Mononuclear cell (primary cell): ENCODE measurements around the gene HPD. TPM values are rescaled to one million over a fixed set of nuclear protein-coding genes. Genes with fewer than 3 reads are reported as not detected.

Experiments
- H3K27me3 ChIP-seq: 2 replicates; pipeline ENCODE4 v1.6.0; 2011; ENCODE audit warnings: low read length, control low read depth; ENCODE audit not compliant: insufficient read depth
- H3K4me1 ChIP-seq: 2 replicates; pipeline ENCODE4 v1.5.1; 2011; ENCODE audit warnings: mild to moderate bottlenecking, low read length, control low read depth; ENCODE audit not compliant: insufficient read depth
- H3K4me3 ChIP-seq: 2 replicates; pipeline ENCODE4 v1.5.1; 2011; ENCODE audit warnings: mild to moderate bottlenecking, low read length, moderate library complexity
- H3K9me3 ChIP-seq: 2 replicates; pipeline ENCODE4 v1.5.1; 2011; ENCODE audit warnings: low read depth, mild to moderate bottlenecking, control low read depth, low read length
- total RNA-seq: library from RNA; depleted of rRNA; stranded (reverse); fragments of >200 nt; gene quantifications from one replicate; pipeline ENCODE4 v1.2.3, GENCODE V29; 2012

The HPD gene
- total RNA-seq, 1 donor, result not detected

GRCh38 chr12:121812320-121812871 is 46.3 kb downstream of the HPD start:
- Histone ChIP-seq H3K4me1 (peaks cover 52% of the 10 kb centered on the region), H3K9me3 (no peaks in the 10 kb centered on the region), H3K4me3 (peak overlapping the region; percentile 57)

DNA sequence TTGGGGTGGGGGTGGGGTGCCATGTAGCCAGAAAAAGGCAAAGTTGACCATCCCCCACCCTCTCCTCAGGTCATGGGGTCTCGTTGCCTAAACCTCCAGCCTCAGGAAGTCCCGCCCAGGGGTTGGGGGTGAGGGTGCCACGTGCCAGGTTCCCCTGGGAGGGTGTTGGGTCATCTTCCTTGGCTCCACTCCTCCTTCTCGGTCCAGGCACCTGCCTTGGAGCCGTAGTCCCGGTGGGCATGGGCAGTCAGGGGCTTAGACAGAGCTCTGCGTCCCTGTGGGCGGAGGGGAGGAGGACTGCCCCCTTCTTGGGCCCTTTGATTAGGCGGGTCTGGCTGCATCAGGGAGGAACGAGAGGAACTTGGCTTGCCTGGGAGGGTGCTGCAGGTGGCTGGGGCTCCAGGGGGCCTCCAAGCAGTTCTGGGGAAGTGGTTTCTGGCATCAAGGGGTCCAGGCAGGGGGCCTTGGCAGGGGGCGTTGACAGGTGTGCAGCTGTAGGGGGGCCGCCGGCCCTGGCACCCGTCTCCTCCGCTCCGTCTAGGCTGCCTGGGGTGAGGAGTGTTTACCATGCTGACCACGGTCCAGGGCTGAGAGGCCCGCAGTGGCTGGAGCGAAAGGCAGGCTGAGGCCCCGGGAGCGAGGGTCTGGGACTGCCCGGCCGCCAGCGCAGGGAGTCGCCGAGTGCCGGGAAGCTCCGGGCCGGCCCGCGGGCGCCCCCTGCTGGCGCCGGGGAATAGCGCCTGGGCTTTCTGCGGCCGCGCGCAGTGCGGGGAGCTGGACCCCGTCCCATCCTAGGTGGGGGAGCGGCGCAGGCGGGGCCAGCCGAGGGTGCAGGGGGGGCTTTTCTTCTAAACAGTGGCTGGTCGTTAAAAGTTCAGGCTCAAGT is 47.0 kb downstream of the HPD start:
- Histone ChIP-seq H3K27me3 (no peaks in the 10 kb centered on the region), H3K9me3 (no peaks in the 10 kb centered on the region), H3K4me3 (peak overlapping the region; percentile 57), H3K4me1 (peaks cover 59% of the 10 kb centered on the region)

More at GRCh38 chr12:121812320-121812871, 46.3 kb downstream of the HPD start:
- no peaks in the 10 kb centered on the region for H3K27me3 ChIP-seq

DNA sequence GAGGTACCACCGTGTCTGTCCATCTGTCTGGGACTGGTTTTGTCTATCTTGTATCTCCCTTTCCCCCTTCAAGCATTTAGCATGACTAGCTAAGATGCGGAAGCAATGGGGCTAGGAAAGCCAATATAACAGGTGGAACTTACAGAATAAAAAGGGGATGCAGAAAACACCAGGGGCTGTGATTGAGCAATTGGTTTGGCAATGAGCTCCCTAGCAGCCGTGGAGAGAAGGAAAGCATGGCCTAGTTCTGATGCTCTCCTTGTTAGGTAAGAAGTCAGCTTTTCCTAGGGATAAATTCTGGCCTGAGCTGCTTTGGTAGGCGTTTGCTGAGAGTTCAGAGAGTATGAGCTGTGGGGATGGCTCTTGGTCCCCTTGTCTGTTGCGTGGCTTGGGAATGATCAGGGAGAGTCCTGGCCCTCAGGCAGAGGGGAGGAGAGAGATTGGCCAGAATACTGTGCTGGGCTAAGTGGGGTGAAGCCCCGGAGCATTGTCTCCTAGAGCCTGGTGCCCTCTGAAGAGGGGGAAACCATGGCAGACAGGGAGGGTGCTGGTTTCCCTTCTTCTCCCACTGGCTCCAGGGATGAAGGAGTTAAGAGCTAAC is 47.7 kb downstream of the HPD start:
- Histone ChIP-seq H3K4me1 (peaks cover 67% of the 10 kb centered on the region), H3K27me3 (no peaks in the 10 kb centered on the region), H3K9me3 (no peaks in the 10 kb centered on the region), H3K4me3 (no peak overlapping the region)

DNA sequence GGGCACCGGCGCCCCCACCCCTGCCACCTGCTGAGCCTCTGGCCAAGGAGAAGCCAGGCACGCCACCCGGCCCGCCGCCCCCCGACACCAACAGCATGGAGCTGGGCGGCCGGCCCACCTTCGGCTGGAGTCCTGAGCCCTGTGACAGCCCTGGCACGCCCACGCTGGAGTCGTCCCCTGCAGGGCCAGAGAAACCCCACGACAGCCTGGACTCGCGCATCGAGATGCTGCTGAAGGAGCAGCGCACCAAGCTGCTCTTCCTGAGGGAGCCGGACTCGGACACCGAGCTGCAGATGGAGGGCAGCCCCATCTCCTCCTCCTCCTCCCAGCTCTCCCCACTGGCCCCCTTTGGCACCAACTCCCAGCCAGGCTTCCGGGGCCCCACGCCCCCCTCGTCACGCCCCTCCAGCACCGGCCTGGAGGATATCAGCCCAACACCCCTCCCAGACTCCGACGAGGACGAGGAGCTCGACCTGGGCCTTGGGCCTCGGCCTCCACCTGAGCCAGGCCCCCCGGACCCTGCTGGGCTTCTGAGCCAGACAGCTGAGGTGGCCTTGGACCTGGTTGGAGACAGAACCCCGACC is 48.3 kb downstream of the HPD start:
- peaks cover 73% of the 10 kb centered on the region for H3K4me1 ChIP-seq
- H3K4me3 ChIP-seq, result no peak overlapping the region
- H3K27me3 ChIP-seq, result no peaks in the 10 kb centered on the region
- no peaks in the 10 kb centered on the region for H3K9me3 ChIP-seq

DNA sequence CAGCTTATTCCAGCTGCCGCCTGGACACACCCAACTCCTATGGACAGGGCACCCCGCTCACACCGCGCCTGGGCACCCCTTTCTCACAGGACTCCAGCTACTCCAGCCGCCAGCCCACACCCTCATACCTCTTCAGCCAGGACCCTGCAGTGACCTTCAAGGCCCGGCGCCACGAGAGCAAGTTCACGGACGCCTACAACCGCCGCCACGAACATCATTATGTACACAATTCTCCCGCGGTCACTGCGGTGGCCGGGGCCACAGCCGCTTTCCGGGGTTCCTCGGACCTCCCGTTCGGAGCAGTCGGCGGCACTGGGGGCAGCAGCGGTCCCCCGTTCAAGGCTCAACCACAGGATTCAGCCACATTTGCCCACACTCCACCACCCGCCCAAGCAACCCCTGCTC is 48.9 kb downstream of the HPD start:
- H3K4me1 ChIP-seq, result peaks cover 74% of the 10 kb centered on the region
- no peak overlapping the region for H3K4me3 ChIP-seq
- no peaks in the 10 kb centered on the region for H3K9me3 ChIP-seq
- no peaks in the 10 kb centered on the region for H3K27me3 ChIP-seq

DNA sequence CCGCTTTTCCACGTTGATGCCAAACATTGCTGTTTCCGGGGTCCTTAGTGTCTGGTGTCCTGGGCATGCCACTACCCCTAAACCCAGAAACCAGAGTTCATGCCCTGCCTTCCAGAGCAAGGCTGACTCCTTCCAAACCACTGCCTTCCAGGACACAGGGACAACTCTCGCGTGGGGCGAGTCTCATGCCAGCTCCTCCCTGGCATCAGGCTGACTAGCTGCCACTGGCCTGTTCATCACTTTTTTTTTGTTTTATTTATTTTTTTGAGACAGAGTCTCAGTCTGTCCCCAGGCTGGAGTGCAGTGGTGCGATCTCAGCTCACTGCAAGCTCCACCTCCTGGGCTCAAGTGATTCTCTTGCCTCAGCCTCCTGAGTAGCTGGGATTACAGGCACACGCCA is 50.0 kb downstream of the HPD start:
- H3K27me3 ChIP-seq, result no peaks in the 10 kb centered on the region
- peaks cover 70% of the 10 kb centered on the region for H3K4me1 ChIP-seq
- H3K9me3 ChIP-seq, result no peaks in the 10 kb centered on the region
- no peak overlapping the region for H3K4me3 ChIP-seq

DNA sequence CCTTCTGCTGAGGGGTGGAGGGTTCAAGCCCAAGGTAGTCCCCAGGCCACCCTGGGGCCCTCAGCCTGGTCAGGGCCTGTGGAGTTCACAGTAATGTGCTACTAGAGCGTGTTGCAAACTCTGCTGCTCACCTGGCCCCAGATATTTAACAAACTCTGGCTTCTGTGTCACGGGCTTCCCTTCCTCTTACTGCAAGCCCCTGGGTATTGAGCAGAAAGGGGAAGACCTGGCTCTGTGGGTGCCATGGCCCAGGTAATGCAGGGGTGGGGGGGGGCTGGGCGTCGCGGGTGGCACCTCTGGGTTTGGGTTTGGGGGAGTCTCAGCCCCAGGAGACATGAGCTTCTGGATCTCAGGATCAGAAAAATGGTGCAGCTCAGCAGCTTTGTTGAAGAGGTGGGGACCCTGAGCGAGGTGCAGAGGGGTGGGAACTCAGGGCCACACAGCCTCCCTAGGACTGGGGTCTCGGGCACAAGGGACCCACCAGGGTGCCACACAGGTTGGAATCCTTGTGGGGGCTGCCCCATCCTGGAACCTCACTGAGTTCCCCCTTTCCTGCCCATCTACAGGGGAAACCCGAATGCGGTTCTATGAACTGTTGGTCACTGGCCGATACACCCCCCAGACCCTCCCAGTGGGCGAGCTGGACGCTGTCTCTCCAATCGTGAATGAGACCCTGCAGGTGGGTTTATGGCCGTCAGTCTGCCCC is 50.9 kb downstream of the HPD start:
- H3K4me1 ChIP-seq, result peaks cover 62% of the 10 kb centered on the region
- H3K4me3 ChIP-seq, result no peak overlapping the region
- H3K9me3 ChIP-seq, result no peaks in the 10 kb centered on the region
- H3K27me3 ChIP-seq, result no peaks in the 10 kb centered on the region

DNA sequence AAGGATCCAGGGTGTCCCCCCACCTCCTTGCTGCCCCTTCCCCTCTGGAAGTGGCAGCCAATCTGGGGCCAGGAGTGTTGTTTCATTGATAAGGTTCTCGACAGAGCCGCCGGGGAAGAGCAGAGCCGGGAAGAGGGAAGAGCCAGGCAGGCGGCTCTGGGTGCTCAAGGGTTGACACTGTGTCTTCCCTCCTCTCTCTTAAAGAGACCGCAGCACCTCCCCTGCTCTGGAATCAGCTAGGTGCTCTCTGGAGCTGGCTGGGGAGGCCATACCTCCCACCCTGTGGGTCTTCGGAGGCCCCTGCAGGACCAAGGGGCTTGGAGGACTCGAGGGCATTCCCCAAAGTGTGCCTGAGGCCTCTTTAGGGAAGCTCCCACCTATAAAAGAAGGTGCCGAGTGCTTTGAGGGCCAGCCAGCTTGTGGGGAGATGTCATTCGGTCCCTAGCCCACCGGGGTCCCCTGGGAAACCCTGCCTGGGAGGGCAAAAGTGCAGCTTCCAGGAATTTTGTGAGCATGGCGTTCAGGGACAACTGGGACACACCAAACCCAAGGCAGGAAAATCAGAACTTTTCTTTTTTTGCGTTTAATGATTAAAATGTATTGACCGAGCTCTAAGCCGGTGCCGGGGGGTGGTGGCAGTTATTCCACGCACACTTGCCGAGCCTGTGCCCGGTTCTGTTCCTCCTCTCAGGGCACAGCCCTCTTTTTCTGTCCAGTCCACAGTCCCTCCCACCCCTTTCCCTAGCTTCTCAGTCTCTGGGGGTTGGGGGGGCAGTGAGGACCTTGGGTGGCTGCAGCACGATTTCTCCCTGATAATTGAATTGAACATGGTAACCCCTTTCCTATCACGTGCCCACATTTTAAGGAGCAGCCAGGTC is 51.9 kb downstream of the HPD start:
- Histone ChIP-seq H3K27me3 (no peaks in the 10 kb centered on the region), H3K4me3 (peak overlapping the region; percentile 98), H3K9me3 (no peaks in the 10 kb centered on the region), H3K4me1 (peaks cover 52% of the 10 kb centered on the region)

DNA sequence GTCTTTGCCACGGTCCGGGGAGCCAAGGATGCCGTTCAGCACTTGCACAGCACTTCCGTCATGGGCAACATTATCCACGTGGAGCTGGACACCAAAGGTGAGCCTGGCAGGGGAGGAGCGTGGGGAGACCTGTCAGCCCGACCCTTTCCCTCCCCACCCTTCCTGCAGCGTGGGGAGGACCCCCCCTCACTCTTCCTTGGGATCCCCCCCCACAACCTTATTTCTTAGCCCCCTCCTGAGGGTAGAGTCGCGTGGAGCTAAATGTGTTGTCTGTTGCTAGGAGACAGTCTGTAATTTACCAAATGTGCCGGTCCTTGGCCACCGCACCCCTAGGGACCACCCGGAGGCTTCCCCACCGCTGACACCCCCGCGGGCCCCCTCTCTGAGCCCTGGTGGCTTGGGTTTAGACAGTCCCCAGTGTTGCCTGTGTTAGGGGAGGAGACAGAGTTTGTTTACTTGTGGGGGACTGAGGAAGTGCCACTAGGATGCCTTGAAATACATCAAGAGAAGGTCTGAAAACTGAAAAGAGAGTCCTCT is 52.6 kb downstream of the HPD start:
- H3K9me3 ChIP-seq, result no peaks in the 10 kb centered on the region
- H3K4me1 ChIP-seq, result peaks cover 45% of the 10 kb centered on the region
- H3K4me3 ChIP-seq, result peak overlapping the region; percentile 98
- H3K27me3 ChIP-seq, result no peaks in the 10 kb centered on the region

- Histone ChIP-seq H3K27me3 (no peaks in the 10 kb centered on the region), H3K4me1 (peaks cover 38% of the 10 kb centered on the region), H3K9me3 (no peaks in the 10 kb centered on the region), H3K4me3 (peak overlapping the region; percentile 98)
Measured at GRCh38 chr12:121805171-121806008, 53.3 kb downstream of the HPD start.

- peaks cover 34% of the 10 kb centered on the region for H3K4me1 ChIP-seq
Measured at GRCh38 chr12:121804417-121805111, 54.1 kb downstream of the HPD start.

GRCh38 chr12:121803861-121804416 is 54.7 kb downstream of the HPD start, which contains the start of gene SETD1B:
Gene SETD1B (plus strand): TSS chr12:121804009. CDS start chr12:121804738, 729 bp downstream.
- Histone ChIP-seq H3K4me1 (peaks cover 39% of the 10 kb centered on the region), H3K27me3 (no peaks in the 10 kb centered on the region), H3K9me3 (no peaks in the 10 kb centered on the region), H3K4me3 (peak within 1 kb of the TSS; percentile 98)

More at GRCh38 chr12:121804417-121805111, 54.1 kb downstream of the HPD start:
- H3K27me3 ChIP-seq, result no peaks in the 10 kb centered on the region
- no peaks in the 10 kb centered on the region for H3K9me3 ChIP-seq
- H3K4me3 ChIP-seq, result peak overlapping the region; percentile 98
